HCT116 (cell line): Measurements from ENCODE around the gene GAD2. TPM values are rescaled to one million over a fixed set of nuclear protein-coding genes. Genes with fewer than 3 reads are reported as not detected.

Experiments used
- ATAC-seq: fragments of 200-7000 bp; cut with Tn5 transposase; 2 replicates; pipeline ENCODE4 v1.9.1; 2020; ENCODE audit warnings: mild to moderate bottlenecking, moderate library complexity
- BruUV-seq: library from RNA; stranded (reverse); fragments of 400-500 nt; replicated peaks from 2 replicates; lab custom pipeline; 2021; lab: Mats Ljungman, UMichigan
- CTCF ChIA-PET: fragments of 300-600 bp; sonication (Branson Sonifier 250); formaldehyde crosslinking; loops from one replicate; lab custom pipeline; 2021; ENCODE audit warnings: antibody characterized with exemption; lab: Charles Lee
- POLR2A ChIA-PET: fragments of 300-600, 350-600 bp; sonication (Branson Sonifier 250); formaldehyde crosslinking; loops from one replicate; lab custom pipeline; 2021; ENCODE audit warnings: antibody characterized with exemption; lab: Charles Lee
- RAD21 ChIA-PET, 2 experiments: fragments of 300-600 bp; sonication (Branson Sonifier 250); formaldehyde crosslinking; loops; one replicate each; lab custom pipeline; 2023; ENCODE audit warnings: low total read pairs in 2 of 2; ENCODE audit not compliant: uncharacterized antibody in 2 of 2, unreplicated experiment in 2 of 2, low non-redundant PET in 1 of 2; lab: Charles Lee
- DNase-seq: peaks from one replicate; pipeline ENCODE4 v3.0.0-alpha.2; 2010; ENCODE audit warnings: low read depth, low spot score
- H2AFZ ChIP-seq: fragments of 200-600 bp; shearing (Covaris generic), sonication (generic); 2 replicates; pipeline ENCODE4 v1.6.1; 2017; ENCODE audit warnings: low read depth, mixed run types, mixed read lengths, antibody characterized with exemption, low read length; ENCODE audit not compliant: poor library complexity, severe bottlenecking
- H3K27ac ChIP-seq: 2 replicates; pipeline ENCODE4 v1.5.1; 2012; ENCODE audit warnings: low read depth, low read length
- H3K27me3 ChIP-seq: fragments of 200-600 bp; sonication (generic); 2 replicates; pipeline ENCODE4 v1.6.1; 2016; ENCODE audit warnings: mixed run types, low read length, mixed read lengths; ENCODE audit not compliant: insufficient read depth
- H3K36me3 ChIP-seq, 2 experiments: fragments of 200-500 bp in 1 of 2; fragments of 200-600 bp in 1 of 2; sonication (Bioruptor generic) in 1 of 2; sonication (generic) in 1 of 2; 2 replicates each; pipeline versions ENCODE4 v1.5.1 to v1.6.1; 2014 to 2016; ENCODE audit warnings: low read length in 2 of 2, inconsistent platforms in 1 of 2, mixed read lengths in 1 of 2, mixed run types in 1 of 2; ENCODE audit not compliant: insufficient read depth in 2 of 2, control insufficient read depth in 1 of 2
- H3K4me1 ChIP-seq, 2 experiments: fragments of 200-600 bp in 1 of 2; sonication (generic) in 1 of 2; 2 replicates each; pipeline versions ENCODE4 v1.5.1 to v1.6.1; 2012 to 2017; ENCODE audit warnings: low read length in 2 of 2, inconsistent platforms in 1 of 2, mild to moderate bottlenecking in 1 of 2, mixed read lengths in 1 of 2, mixed run types in 1 of 2, moderate library complexity in 1 of 2; ENCODE audit not compliant: insufficient read depth in 2 of 2, control insufficient read depth in 1 of 2
- H3K4me2 ChIP-seq: fragments of 200-600 bp; sonication (generic); 2 replicates; pipeline ENCODE4 v1.6.1; 2017; ENCODE audit warnings: mixed run types, low read length, mixed read lengths
- H3K4me3 ChIP-seq, 2 experiments: fragments of 200-600 bp in 1 of 2; sonication (generic) in 1 of 2; replicated peaks in 1 of 2; 2 replicates each; pipeline ENCODE4 v1.5.1; 2011 to 2016; ENCODE audit warnings: low read length in 2 of 2, control low read depth in 1 of 2, low read depth in 1 of 2, mild to moderate bottlenecking in 1 of 2, mixed read lengths in 1 of 2, mixed run types in 1 of 2
- H3K79me2 ChIP-seq: fragments of 200-600 bp; sonication (generic); 2 replicates; pipeline ENCODE4 v1.6.1; 2017; ENCODE audit warnings: mild to moderate bottlenecking, mixed run types, low read length, moderate library complexity, mixed read lengths; ENCODE audit not compliant: insufficient read depth
- H3K9ac ChIP-seq: fragments of 200-600 bp; sonication (generic); 2 replicates; pipeline ENCODE4 v1.6.1; 2016; ENCODE audit warnings: low read length, mixed read lengths
- H3K9me2 ChIP-seq: fragments of 200-600 bp; sonication (generic), shearing (Covaris generic); 2 replicates; pipeline ENCODE4 v1.6.1; 2017; ENCODE audit warnings: mixed run types, mild to moderate bottlenecking, moderate library complexity; ENCODE audit not compliant: insufficient read depth
- H3K9me3 ChIP-seq, 2 experiments: fragments of 200-500 bp in 1 of 2; fragments of 200-600 bp in 1 of 2; sonication (Bioruptor generic) in 1 of 2; sonication (generic) in 1 of 2; 2 replicates each; pipeline ENCODE4 v1.6.1; 2014 to 2017; ENCODE audit warnings: low read length in 2 of 2, mixed read lengths in 2 of 2, inconsistent platforms in 1 of 2, low read depth in 1 of 2, mild to moderate bottlenecking in 1 of 2, mixed run types in 1 of 2, moderate library complexity in 1 of 2; ENCODE audit not compliant: control insufficient read depth in 1 of 2, insufficient read depth in 1 of 2
- H4K20me1 ChIP-seq: fragments of 200-600 bp; sonication (generic), shearing (Covaris generic); 2 replicates; pipeline ENCODE4 v1.6.1; 2017; ENCODE audit warnings: mixed run types, mild to moderate bottlenecking, moderate library complexity; ENCODE audit not compliant: insufficient read depth
- CEBPB ChIP-seq: IDR thresholded peaks from 2 replicates; pipeline ENCODE4 v1.6.1; 2012; ENCODE audit warnings: low read depth
- EGR1 ChIP-seq: IDR thresholded peaks from 2 replicates; pipeline ENCODE4 v1.6.1; 2012; ENCODE audit warnings: low read depth
- ELF1 ChIP-seq: IDR thresholded peaks from 2 replicates; pipeline ENCODE4 v1.6.1; 2012; ENCODE audit warnings: low read depth, borderline replicate concordance
- JUND ChIP-seq: IDR thresholded peaks from 2 replicates; pipeline ENCODE4 v1.6.1; 2012
- SRF ChIP-seq: IDR thresholded peaks from 2 replicates; pipeline ENCODE4 v1.6.1; 2012; ENCODE audit warnings: low read depth
- YY1 ChIP-seq: IDR thresholded peaks from 2 replicates; pipeline ENCODE4 v1.6.1; 2011; ENCODE audit warnings: low read length, low read depth, moderate library complexity, mild to moderate bottlenecking; ENCODE audit not compliant: insufficient replicate concordance; ENCODE audit errors: extremely low read depth
- ZNF274 ChIP-seq: fragments of 200-500 bp; sonication (Bioruptor generic); IDR thresholded peaks from 2 replicates; pipeline ENCODE4 v1.6.1; 2014; ENCODE audit warnings: mild to moderate bottlenecking, low read depth, low read length, inconsistent platforms
- intact Hi-C: fragments of 100-400 bp; cut with micrococcal nuclease; formaldehyde crosslinking; loops from 2 replicates; pipeline ENCODE4 v1.10.0; 2022
- total RNA-seq: library from RNA; stranded (reverse); gene quantifications from one replicate; pipeline ENCODE4 v1.2.1, GENCODE V29; 2021; ENCODE audit not compliant: unreplicated experiment
- TF ChIP-seq, protein P1 (sequence below): IDR thresholded peaks from 2 replicates; pipeline ENCODE4 v1.6.1; 2011; ENCODE audit warnings: mild to moderate bottlenecking, low read length, moderate library complexity; ENCODE audit not compliant: insufficient replicate concordance; ENCODE audit errors: extremely low read depth

The GAD2 gene
- total RNA-seq, 1 experiment from 2014 or later = not detected

GRCh38 chr10:26227786-26228185 is 11.2 kb downstream of the GAD2 start (continued):
- TF ChIP-seq, protein P1, sequence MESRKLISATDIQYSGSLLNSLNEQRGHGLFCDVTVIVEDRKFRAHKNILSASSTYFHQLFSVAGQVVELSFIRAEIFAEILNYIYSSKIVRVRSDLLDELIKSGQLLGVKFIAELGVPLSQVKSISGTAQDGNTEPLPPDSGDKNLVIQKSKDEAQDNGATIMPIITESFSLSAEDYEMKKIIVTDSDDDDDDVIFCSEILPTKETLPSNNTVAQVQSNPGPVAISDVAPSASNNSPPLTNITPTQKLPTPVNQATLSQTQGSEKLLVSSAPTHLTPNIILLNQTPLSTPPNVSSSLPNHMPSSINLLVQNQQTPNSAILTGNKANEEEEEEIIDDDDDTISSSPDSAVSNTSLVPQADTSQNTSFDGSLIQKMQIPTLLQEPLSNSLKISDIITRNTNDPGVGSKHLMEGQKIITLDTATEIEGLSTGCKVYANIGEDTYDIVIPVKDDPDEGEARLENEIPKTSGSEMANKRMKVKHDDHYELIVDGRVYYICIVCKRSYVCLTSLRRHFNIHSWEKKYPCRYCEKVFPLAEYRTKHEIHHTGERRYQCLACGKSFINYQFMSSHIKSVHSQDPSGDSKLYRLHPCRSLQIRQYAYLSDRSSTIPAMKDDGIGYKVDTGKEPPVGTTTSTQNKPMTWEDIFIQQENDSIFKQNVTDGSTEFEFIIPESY = no peak
- TF ChIP-seq, all 23 proteins: peak for 0

GRCh38 chr10:26232174-26232573 is 15.6 kb downstream of the GAD2 start:
- H3K4me2 ChIP-seq = no peak overlapping the region
- BruUV-seq = no TSS peak
- CTCF ChIA-PET = no interaction called here

DNA sequence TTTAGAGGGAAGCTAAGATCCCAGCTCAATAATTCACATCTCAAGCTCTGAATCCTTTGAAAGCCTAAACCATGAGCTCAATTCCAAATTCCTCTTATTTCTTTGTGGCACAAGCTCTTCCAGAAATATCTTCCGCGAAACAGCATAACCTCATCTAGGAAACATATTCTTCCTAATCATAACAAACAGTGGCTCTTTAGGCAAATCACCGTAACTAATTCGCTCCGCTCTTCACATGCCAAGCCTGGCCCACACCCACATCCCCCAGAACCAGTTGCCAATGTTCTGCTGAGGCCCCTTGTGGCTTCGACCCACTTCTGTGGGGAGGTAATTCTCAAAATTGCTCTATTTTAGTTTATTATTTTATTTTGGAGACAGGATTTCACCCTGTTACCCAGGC is 19.2 kb downstream of the GAD2 start:
- no peaks in the 10 kb centered on the region for H3K36me3 ChIP-seq
- RAD21 ChIA-PET = no interaction called here
- DNase-seq (no peak), ATAC-seq (no peak)
- H3K9me2 ChIP-seq = no peaks in the 10 kb centered on the region
- H3K79me2 ChIP-seq = no peaks in the 10 kb centered on the region
- H3K27me3 ChIP-seq = peaks cover 49% of the 10 kb centered on the region
- CTCF ChIA-PET = no interaction called here
- H3K4me1 ChIP-seq = no peaks in the 10 kb centered on the region
- POLR2A ChIA-PET = no interaction called here
- no peak overlapping the region for H3K9ac ChIP-seq
- no peak for TF ChIP-seq EGR1
- TF ChIP-seq ZNF274 = no peak
- no peak for TF ChIP-seq SRF
- TF ChIP-seq ELF1 = no peak
- TF ChIP-seq CEBPB = no peak
- no peak overlapping the region for H3K27ac ChIP-seq
- intact Hi-C loops = no loop called here
- H3K4me3 ChIP-seq = no peak overlapping the region
- H4K20me1 ChIP-seq = no peaks in the 10 kb centered on the region
- no peak overlapping the region for H2AFZ ChIP-seq
- no TSS peak for BruUV-seq
- H3K9me3 ChIP-seq = no peaks in the 10 kb centered on the region
- no peak overlapping the region for H3K4me2 ChIP-seq

More at GRCh38 chr10:26232174-26232573, 15.6 kb downstream of the GAD2 start:
- DNase-seq = no peak
- no peak overlapping the region for H3K4me3 ChIP-seq
- ChIA-PET POLR2A (no interaction called here), RAD21 (no interaction called here)
- ATAC-seq = no peak
- no peak overlapping the region for H3K9ac ChIP-seq
- no peaks in the 10 kb centered on the region for H3K9me2 ChIP-seq
- H2AFZ ChIP-seq = no peak overlapping the region
- H3K36me3 ChIP-seq = no peaks in the 10 kb centered on the region
- no peak for TF ChIP-seq JUND
- TF ChIP-seq YY1 = no peak
- no peaks in the 10 kb centered on the region for H4K20me1 ChIP-seq
- H3K9me3 ChIP-seq = no peaks in the 10 kb centered on the region
- intact Hi-C loops = no loop called here
- H3K27me3 ChIP-seq = peaks cover 55% of the 10 kb centered on the region
- H3K4me1 ChIP-seq = no peaks in the 10 kb centered on the region
- H3K27ac ChIP-seq = no peak overlapping the region
- no peaks in the 10 kb centered on the region for H3K79me2 ChIP-seq
